Stimulated activated CD8-positive, alpha-beta memory T cell treated with anti-CD3 and anti-CD28 coated beads, Interleukin-4, amount 100 ng/mL, for 24 hours (primary cell): ENCODE measurements around the gene NARF.
"Not testable (repeated sequence)": the region's sequence is repeated elsewhere in the genome, so short reads cannot be mapped to it uniquely, and the experiment has no call there.

ENCODE experiments used
- DNase-seq: peaks from one replicate; pipeline ENCODE4 v3.0.0-alpha.2; 2020; ENCODE audit warnings: low read depth

The NARF gene

GRCh38 chr17:82536512-82537201, 78.1 kb downstream of the NARF start:
- DNase-seq = no peak

- not testable (repeated sequence) for DNase-seq
Observed at GRCh38 chr17:82537228-82537627, 78.7 kb downstream of the NARF start.

DNA sequence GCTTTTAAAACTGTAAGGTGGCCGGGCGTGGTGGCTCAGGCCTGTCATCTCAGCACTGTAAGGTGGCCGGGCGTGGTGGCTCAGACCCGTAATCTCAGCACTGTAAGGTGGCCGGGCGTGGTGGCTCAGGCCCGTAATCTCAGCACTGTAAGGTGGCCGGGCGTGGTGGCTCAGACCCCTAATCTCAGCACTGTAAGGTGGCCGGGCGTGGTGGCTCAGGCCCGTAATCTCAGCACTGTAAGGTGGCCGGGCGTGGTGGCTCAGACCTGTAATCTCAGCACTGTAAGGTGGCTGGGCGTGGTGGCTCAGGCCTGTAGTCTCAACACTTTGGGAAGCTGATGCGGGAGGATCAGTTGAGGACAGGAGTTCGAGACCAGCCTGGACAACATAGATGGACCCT, 80.5 kb downstream of the NARF start:
- DNase-seq = not testable (repeated sequence)
